ENCODE results near the gene OR2A25.

OR2A25 gene

GRCh38 chr7:144085978-144086377 lies 16.4 kb downstream of the OR2A25 start, which contains the start of gene OR2A12:
Gene OR2A12 (plus strand): TSS chr7:144086278. CDS start chr7:144095108, 8,830 bp downstream.
- DNase-seq: no peak

- DNase-seq: no peak
Observed at GRCh38 chr7:144086730-144087129, 17.1 kb downstream of the OR2A25 start.

DNA sequence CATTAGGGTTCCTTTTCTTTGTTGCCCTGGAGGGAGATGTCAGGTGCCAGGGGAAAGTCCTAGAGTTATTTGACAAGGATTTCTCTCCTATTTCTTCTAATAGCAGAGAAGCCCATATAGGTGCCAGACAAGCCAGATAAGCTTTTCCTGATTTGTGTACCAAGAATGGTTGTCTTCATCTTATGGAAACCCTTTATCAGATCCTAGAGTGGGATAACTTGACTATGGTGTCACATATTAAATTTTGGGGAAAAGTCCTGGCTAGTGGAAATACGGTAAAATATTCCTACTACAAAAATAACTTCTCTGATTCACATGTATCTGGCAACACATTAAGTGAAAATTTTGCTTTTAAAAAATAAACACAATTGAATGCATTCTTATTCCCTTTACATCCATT lies 17.6 kb downstream of the OR2A25 start:
- DNase-seq: no peak

DNA sequence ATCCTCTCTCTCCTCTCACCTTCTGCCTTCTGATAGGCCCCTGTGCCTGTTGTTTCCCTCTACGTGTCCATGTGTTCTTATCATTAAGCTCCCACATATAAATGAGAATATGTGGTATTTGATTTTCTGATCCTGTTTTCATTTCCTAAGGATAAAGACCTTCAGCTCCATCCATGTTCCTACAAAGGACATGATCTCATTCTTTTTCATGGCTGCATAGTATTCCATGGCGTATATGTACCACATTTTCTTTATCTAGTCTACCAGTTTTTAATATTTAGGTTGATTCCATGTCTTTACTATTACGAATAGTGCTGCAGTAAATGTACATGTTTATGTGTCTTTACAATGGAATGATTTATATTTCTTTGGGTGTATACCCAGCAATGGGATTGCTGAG lies 21.1 kb downstream of the OR2A25 start:
- no peak for DNase-seq

DNA sequence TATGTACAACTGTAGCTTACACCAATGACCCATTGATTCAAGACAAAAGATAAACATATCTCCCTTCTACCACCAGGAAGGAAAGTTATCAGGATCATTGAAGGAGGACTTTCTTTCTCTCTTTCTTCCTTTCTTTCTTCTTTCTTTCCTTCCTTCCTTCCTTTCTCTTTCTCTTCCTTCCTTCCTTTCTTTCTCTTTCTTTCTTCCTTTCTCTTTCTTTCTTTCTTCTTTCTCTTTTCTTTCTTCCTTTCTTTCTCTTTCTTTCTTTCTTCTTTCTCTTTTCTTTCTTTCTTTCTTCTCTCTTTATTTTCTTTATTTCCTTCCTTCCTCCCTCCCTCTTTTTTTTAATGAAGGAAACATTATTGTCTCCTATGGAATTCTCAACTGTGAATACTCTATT lies 29.2 kb downstream of the OR2A25 start:
- DNase-seq: no peak

DNA sequence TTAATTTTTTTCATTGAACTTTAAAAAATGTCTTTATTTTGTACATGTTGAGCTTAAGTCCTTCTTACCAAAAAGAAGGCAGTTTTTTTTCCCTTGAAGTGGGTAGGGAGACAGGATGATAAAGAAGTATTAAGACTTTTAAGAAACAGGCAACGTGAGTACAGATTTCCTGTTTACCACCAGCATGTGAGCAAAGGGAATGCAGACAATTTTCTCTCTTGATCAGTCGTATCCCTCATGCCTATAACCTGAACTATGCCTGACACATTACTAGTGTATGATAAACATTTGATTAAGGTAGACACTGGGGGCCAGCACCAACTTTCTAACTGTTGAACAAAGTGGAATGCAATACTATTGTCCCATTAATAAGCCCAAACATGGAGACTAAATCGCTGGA lies 31.0 kb downstream of the OR2A25 start:
- no peak for DNase-seq

GRCh38 chr7:144102041-144102440 lies 32.4 kb downstream of the OR2A25 start:
- no peak for DNase-seq

DNA sequence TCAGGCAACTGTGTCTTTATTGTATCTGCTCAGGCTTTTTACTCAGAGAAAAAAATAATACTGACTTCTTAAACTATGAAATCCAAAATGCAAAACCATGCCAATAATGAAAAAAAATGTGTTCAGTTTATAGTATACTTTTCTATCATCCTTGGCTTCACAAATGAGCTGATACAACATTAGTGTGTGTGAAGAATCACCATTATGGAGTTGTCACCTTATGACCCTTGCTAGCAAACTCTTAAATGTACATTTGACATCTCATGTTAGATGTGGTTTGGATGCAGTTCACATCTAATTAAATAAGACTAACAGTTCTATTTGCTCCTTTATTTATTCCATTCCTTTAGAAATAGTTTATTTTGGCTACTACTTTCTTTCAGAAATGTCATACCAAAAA lies 35.6 kb downstream of the OR2A25 start:
- DNase-seq: no peak

DNA sequence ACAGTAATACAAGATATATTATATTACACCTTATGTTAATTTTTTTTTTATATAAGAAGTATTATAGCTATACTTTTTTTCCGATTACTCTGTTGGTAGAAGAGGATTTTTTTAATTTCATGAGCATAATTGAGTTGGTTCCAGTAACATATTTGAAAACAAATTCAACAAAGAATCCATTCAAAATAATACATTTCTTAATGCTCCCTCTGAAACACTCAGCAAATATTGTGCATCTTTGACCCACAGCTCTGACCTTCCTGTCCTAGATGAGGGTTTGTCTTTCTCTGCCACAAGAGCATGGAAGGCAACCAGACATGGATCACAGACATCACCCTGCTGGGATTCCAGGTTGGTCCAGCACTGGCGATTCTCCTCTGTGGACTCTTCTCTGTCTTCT lies 39.7 kb downstream of the OR2A25 start, which contains the start of gene OR2A2:
Gene OR2A2, plus strand, starts transcription at position 301 of the 400 bp plus-strand sequence. Its CDS starts 0 bp downstream, at position 301.
- DNase-seq: no peak

DNA sequence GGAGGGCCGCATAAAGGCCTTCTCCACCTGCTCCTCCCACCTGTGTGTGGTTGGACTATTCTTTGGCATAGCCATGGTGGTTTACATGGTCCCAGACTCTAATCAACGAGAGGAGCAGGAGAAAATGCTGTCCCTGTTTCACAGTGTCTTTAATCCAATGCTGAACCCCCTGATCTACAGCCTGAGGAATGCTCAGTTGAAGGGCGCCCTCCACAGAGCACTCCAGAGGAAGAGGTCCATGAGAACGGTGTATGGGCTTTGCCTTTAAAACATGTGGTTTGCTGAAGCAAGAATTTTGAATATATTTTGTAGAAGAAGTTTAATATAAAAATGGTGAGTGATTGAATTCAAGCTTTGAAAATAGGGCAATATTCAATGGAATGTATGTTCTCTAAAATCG lies 40.7 kb downstream of the OR2A25 start:
- DNase-seq: no peak

DNA sequence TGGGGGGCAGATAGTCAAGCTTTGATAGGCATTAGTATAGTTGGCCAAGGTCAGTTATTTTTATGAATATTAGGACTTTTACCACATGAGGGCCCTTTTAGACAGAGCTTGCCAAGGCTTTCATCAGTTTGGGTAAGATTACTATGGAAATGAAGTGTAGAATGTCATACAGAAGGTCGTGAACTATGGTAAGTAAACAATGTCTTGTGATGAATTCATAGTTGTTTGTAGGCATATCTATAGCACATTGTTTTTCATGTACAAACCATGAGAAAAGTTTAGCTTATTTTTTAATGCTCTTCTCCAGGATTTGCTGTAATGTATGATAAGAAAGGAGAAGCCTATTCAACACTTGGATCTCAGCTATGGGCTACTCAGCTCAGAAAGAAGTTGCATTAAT lies 44.0 kb downstream of the OR2A25 start:
- DNase-seq: no peak

DNA sequence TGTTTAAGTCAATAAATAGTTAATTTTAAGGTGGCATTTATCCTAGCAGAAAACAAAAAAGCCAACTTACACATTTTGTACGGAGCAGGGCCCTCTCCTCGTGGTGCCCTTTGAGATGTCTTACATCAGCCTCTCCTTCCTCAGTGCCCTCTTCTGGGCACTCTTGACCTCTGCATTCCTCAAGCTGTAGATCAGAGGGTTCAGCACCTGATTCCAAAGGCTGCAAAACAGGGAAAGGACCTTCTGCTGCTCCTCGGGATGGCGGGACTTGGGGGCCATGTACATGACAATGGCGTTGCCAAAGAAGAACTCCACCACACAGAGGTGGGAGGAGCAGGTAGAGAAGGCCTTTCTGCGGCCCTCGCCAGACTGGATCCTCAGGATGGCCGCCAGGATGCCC lies 48.7 kb downstream of the OR2A25 start:
- DNase-seq: no peak

DNA sequence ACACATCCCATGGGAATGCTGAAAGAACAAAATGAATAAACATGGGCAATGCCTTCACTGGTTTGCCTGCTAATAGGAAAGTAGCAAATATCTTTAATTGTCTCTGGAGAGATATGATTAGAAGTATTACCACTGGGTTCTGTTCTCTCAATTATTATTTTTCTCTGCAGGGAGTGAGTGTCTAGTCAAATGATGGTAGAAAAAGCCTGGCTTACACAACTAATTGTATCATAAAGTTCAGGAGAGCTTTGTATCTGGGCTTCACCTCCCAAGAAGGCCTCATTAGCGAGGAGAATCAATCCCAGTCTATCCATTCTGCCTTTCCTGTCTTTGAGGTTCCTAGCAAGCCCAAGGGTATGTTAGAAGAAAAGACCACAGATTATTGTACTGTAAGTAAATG lies 53.3 kb downstream of the OR2A25 start, which contains the start of gene OR2A14:
Gene OR2A14, plus strand, starts transcription at position 301 of the 400 bp plus-strand sequence. CDS start 5,937 bp downstream, outside the sequence.
- DNase-seq: no peak
